NT2/D1 (cell line): Measurements from ENCODE around the gene ENPP6.

Experiments used
- DNase-seq: peaks from one replicate; pipeline ENCODE4 v3.0.0-alpha.2; 2011; ENCODE audit warnings: low read depth, low spot score
- H3K27me3 ChIP-seq: 2 replicates; pipeline ENCODE4 v1.6.0; 2011; ENCODE audit warnings: mild to moderate bottlenecking; ENCODE audit not compliant: insufficient read length, insufficient read depth
- H3K36me3 ChIP-seq: 2 replicates; pipeline ENCODE4 v1.6.1; 2011; ENCODE audit warnings: mild to moderate bottlenecking, low read length, mixed read lengths; ENCODE audit not compliant: insufficient read depth, insufficient read length
- H3K4me1 ChIP-seq: 2 replicates; pipeline ENCODE4 v1.5.1; 2011; ENCODE audit not compliant: insufficient read depth, insufficient read length
- H3K4me3 ChIP-seq: 2 replicates; pipeline ENCODE4 v1.5.1; 2011; ENCODE audit warnings: low read depth; ENCODE audit not compliant: insufficient read length
- H3K9ac ChIP-seq: 2 replicates; pipeline ENCODE4 v1.6.0; 2011; ENCODE audit warnings: low read depth; ENCODE audit not compliant: insufficient read length
- H3K9me3 ChIP-seq: 2 replicates; pipeline ENCODE4 v1.5.1; 2011; ENCODE audit warnings: mild to moderate bottlenecking, low read length; ENCODE audit not compliant: insufficient read depth
- SUZ12 ChIP-seq: IDR thresholded peaks from 2 replicates; pipeline ENCODE4 v1.6.1; 2011; ENCODE audit not compliant: insufficient read length, insufficient read depth; ENCODE audit errors: extremely low read depth
- YY1 ChIP-seq: IDR thresholded peaks from 2 replicates; pipeline ENCODE4 v1.6.1; 2011; ENCODE audit not compliant: insufficient read length, insufficient read depth
- ZNF274 ChIP-seq: IDR thresholded peaks from 2 replicates; pipeline ENCODE4 v1.6.1; 2011; ENCODE audit warnings: mild to moderate bottlenecking, low read depth, low read length

Gene ENPP6

DNA sequence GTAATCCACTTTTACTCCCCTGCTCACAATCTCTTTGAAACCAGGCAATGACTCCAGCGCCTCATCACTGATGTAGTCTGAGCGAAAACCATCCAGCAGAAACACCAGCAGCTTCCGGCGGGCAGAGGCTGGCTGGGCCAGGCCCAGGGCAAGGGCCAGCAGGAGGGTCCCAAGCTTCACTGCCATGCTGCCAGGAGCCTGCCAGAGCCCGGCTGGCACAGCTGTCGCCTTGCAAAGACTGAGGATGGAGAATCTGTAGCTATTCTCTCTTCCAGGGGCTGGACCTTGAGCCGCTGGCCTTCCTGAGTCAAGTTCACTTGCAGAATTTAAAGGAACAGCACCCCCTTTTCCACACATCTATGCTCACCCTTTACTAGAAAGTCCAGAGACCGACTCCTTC is at the start of gene ENPP6:
TSS of gene ENPP6 (minus strand) at position 240 of the 400 bp plus-strand sequence. CDS start at position 186, 54 bp downstream.
- no peak within 1 kb of the TSS for H3K4me3 ChIP-seq
- no peaks in the 10 kb centered on the region for H3K4me1 ChIP-seq
- H3K9ac ChIP-seq, result no peak within 1 kb of the TSS
- TF ChIP-seq ZNF274, result no peak
- no peak for TF ChIP-seq SUZ12
- H3K36me3 ChIP-seq, result no peaks in the 10 kb centered on the region
- no peak for DNase-seq
- no peaks in the 10 kb centered on the region for H3K9me3 ChIP-seq
- H3K27me3 ChIP-seq, result no peaks in the 10 kb centered on the region

GRCh38 chr4:184267206-184267608 is 49.5 kb upstream of the ENPP6 start:
- TF ChIP-seq ZNF274 (no peak), YY1 (no peak)
- Histone ChIP-seq H3K9me3 (no peaks in the 10 kb centered on the region), H3K36me3 (no peaks in the 10 kb centered on the region), H3K9ac (no peak overlapping the region), H3K27me3 (no peaks in the 10 kb centered on the region), H3K4me1 (no peaks in the 10 kb centered on the region), H3K4me3 (no peak overlapping the region)
- no peak for DNase-seq

- Histone ChIP-seq H3K9ac (no peak overlapping the region), H3K4me3 (no peak overlapping the region), H3K27me3 (no peaks in the 10 kb centered on the region), H3K36me3 (no peaks in the 10 kb centered on the region), H3K9me3 (no peaks in the 10 kb centered on the region), H3K4me1 (no peaks in the 10 kb centered on the region)
- TF ChIP-seq YY1 (no peak), ZNF274 (no peak), SUZ12 (no peak)
- DNase-seq, result no peak
These were observed 48.1 kb upstream of the ENPP6 start for GRCh38 chr4:184265546-184266351.

GRCh38 chr4:184263910-184264732 is 46.4 kb upstream of the ENPP6 start:
- Histone ChIP-seq H3K9ac (no peak overlapping the region), H3K9me3 (no peaks in the 10 kb centered on the region), H3K27me3 (no peaks in the 10 kb centered on the region), H3K36me3 (no peaks in the 10 kb centered on the region), H3K4me1 (no peaks in the 10 kb centered on the region), H3K4me3 (no peak overlapping the region)
- peak; percentile 88 for DNase-seq
- no peak for TF ChIP-seq ZNF274

GRCh38 chr4:184263461-184263860 is 45.8 kb upstream of the ENPP6 start:
- Histone ChIP-seq H3K27me3 (no peaks in the 10 kb centered on the region), H3K4me3 (no peak overlapping the region), H3K9ac (no peak overlapping the region), H3K9me3 (no peaks in the 10 kb centered on the region), H3K4me1 (no peaks in the 10 kb centered on the region), H3K36me3 (no peaks in the 10 kb centered on the region)
- no peak for DNase-seq
- TF ChIP-seq ZNF274 (no peak), YY1 (no peak), SUZ12 (no peak)

DNA sequence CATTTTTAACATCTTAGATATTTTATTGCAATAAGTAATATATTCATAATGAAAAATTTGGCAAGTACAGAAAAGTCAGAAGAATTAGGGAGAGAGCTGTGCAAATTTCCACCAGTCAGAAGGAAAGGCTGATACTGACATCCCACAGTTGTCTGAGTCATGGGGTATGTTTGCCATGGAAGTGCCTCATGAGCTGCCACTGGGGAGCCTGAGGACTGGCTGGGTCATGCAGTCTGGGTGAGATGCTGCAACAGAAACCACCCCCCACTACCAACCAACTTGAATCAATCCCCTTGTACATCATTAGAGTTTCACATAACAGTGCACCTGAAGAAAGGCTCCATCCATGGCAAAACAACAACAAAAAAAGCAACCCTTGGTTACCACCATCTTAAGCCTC is 45.2 kb upstream of the ENPP6 start:
- H3K9ac ChIP-seq, result no peak overlapping the region
- H3K9me3 ChIP-seq, result no peaks in the 10 kb centered on the region
- no peaks in the 10 kb centered on the region for H3K36me3 ChIP-seq
- DNase-seq, result no peak
- TF ChIP-seq YY1, result no peak
- no peak for TF ChIP-seq SUZ12
- TF ChIP-seq ZNF274, result no peak
- no peaks in the 10 kb centered on the region for H3K27me3 ChIP-seq
- H3K4me3 ChIP-seq, result no peak overlapping the region
- no peaks in the 10 kb centered on the region for H3K4me1 ChIP-seq

DNA sequence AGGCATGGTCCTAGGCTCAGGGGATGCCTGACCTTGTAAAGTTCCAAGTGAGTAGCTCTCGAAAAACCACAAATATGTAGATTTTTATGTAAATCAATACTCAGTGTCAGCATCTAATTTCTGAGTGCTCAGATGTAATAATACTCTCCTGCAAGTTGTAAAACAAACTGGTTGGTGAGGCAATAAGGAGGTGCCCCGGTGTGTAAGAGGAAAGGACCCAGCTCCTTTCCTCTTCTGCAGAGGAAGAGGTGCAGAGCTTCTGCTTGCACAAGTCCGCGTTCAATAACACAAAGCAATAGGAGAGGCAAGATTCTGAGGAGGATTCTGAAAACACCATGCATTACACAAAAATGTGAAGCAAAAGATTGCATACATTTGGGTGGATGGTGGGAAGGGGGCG is 43.6 kb upstream of the ENPP6 start:
- H3K27me3 ChIP-seq, result no peaks in the 10 kb centered on the region
- no peak overlapping the region for H3K4me3 ChIP-seq
- H3K36me3 ChIP-seq, result no peaks in the 10 kb centered on the region
- H3K9ac ChIP-seq, result no peak overlapping the region
- no peaks in the 10 kb centered on the region for H3K4me1 ChIP-seq
- H3K9me3 ChIP-seq, result no peaks in the 10 kb centered on the region
- DNase-seq, result no peak
- TF ChIP-seq ZNF274 (no peak), SUZ12 (no peak), YY1 (no peak)

DNA sequence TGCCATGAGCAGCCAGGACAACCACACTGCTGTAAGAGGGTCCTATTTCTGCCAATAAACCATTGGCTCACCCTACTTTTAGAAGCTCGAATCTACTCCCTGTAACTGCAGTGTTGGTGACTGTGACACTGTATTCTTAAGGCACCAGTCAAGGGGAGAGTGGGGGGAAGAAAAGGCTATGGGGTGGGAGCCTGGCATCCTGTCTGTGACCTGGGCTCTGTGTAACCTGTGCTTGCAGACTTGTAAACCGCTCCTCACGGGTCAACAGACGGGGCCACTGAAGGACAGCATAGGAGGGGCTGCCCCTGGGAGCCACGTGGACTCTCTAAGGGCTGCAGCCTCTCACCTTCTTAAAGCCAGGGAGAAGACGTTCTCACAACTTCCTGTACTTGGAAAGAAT is 42.2 kb upstream of the ENPP6 start:
- Histone ChIP-seq H3K4me3 (no peak overlapping the region), H3K36me3 (no peaks in the 10 kb centered on the region), H3K4me1 (no peaks in the 10 kb centered on the region), H3K9ac (no peak overlapping the region), H3K27me3 (no peaks in the 10 kb centered on the region), H3K9me3 (no peaks in the 10 kb centered on the region)
- TF ChIP-seq SUZ12 (no peak), YY1 (no peak), ZNF274 (no peak)
- no peak for DNase-seq
